Endothelial cell of umbilical vein (primary cell): ENCODE data around the gene GLI3. TPM values are rescaled to one million over a fixed set of nuclear protein-coding genes. Genes with fewer than 3 reads are reported as not detected.

Source experiments
- BruUV-seq: library from RNA; stranded (reverse); fragments of 400-500 nt; replicated peaks from 2 replicates; lab custom pipeline; 2021; lab: Mats Ljungman, UMichigan
- CTCF ChIA-PET: fragments of 300-600, 350-600 bp; sonication (Branson Sonifier 250); formaldehyde crosslinking; loops from one replicate; lab custom pipeline; 2021; ENCODE audit warnings: antibody characterized with exemption, inconsistent platforms; lab: Charles Lee
- POLR2A ChIA-PET: fragments of 300-600, 350-600 bp; sonication (Branson Sonifier 250); formaldehyde crosslinking; loops from one replicate; lab custom pipeline; 2021; ENCODE audit warnings: antibody characterized with exemption, inconsistent platforms; lab: Charles Lee
- DNase-seq: peaks from one replicate; pipeline ENCODE4 v3.0.0-alpha.2; 2011; ENCODE audit warnings: low read depth, low spot score
- FAIRE-seq: peaks from 2 replicates; lab custom pipeline; 2011; peaks lifted over from hg19 to GRCh38; lab: Jason Lieb, UNC
- H2AFZ ChIP-seq: 2 replicates; pipeline ENCODE4 v1.6.0; 2012; ENCODE audit warnings: low read depth, low read length, control low read depth, inconsistent platforms
- H3K27ac ChIP-seq: 2 replicates; pipeline ENCODE4 v1.5.1; 2011; ENCODE audit warnings: low read depth, mild to moderate bottlenecking, control low read depth, low read length, moderate library complexity; ENCODE audit not compliant: insufficient read depth
- H3K27me3 ChIP-seq, 2 experiments: 2 replicates each; pipeline versions ENCODE4 v1.6.0 to v1.6.1; 2011; ENCODE audit warnings: low read length in 2 of 2, mixed read lengths in 1 of 2; ENCODE audit not compliant: control insufficient read depth in 2 of 2, insufficient read depth in 2 of 2
- H3K36me3 ChIP-seq, 2 experiments: 2 replicates in 1 of 2; 3 replicates in 1 of 2; pipeline ENCODE4 v1.5.1; 2011; ENCODE audit warnings: low read length in 2 of 2, mild to moderate bottlenecking in 1 of 2, moderate library complexity in 1 of 2; ENCODE audit not compliant: control insufficient read depth in 2 of 2, insufficient read depth in 2 of 2; ENCODE audit errors: extremely low read depth in 1 of 2
- H3K4me1 ChIP-seq: 3 replicates; pipeline ENCODE4 v1.5.1; 2011; ENCODE audit warnings: mild to moderate bottlenecking, low read length; ENCODE audit not compliant: control insufficient read depth, insufficient read depth; ENCODE audit errors: extremely low read depth
- H3K4me2 ChIP-seq: 2 replicates; pipeline ENCODE4 v1.6.1; 2011; ENCODE audit warnings: low read length, control low read depth, mixed read lengths; ENCODE audit not compliant: insufficient read depth
- H3K4me3 ChIP-seq, 3 experiments: fragments of 200-600 bp in 1 of 3; sonication (generic), shearing (Covaris generic) in 1 of 3; replicated peaks in 1 of 3; 2 replicates each; pipeline ENCODE4 v1.5.1; 2011 to 2016; ENCODE audit warnings: control low read depth in 3 of 3, low read length in 3 of 3, mild to moderate bottlenecking in 2 of 3, inconsistent platforms in 1 of 3, low read depth in 1 of 3, moderate library complexity in 1 of 3; ENCODE audit not compliant: insufficient read depth in 1 of 3
- H3K79me2 ChIP-seq: 2 replicates; pipeline ENCODE4 v1.6.0; 2012; ENCODE audit warnings: low read length, inconsistent platforms; ENCODE audit not compliant: control insufficient read depth, insufficient read depth
- H3K9ac ChIP-seq: replicated peaks from 2 replicates; pipeline ENCODE3; 2011; ENCODE audit warnings: low read length, control low read depth; ENCODE audit not compliant: insufficient read depth; ENCODE audit errors: extremely low read depth
- H3K9me1 ChIP-seq: replicated peaks from 3 replicates; pipeline ENCODE4 v1.6.0; 2011; ENCODE audit warnings: mild to moderate bottlenecking, low read length; ENCODE audit not compliant: control insufficient read depth, insufficient read depth; ENCODE audit errors: extremely low read depth
- H3K9me3 ChIP-seq: replicated peaks from 2 replicates; pipeline ENCODE4 v1.5.1; 2012; ENCODE audit warnings: low read length, inconsistent platforms; ENCODE audit not compliant: control insufficient read depth, insufficient read depth
- H4K20me1 ChIP-seq: replicated peaks from 2 replicates; pipeline ENCODE3; 2011; ENCODE audit warnings: mild to moderate bottlenecking, low read length; ENCODE audit not compliant: control insufficient read depth, insufficient read depth; ENCODE audit errors: extremely low read depth
- EZH2 ChIP-seq: IDR thresholded peaks from 2 replicates; pipeline ENCODE4 v1.6.1; 2012; ENCODE audit warnings: borderline replicate concordance, low read depth, mild to moderate bottlenecking, moderate library complexity, low read length, inconsistent platforms; ENCODE audit not compliant: severe bottlenecking
- FOS ChIP-seq: IDR thresholded peaks from 2 replicates; pipeline ENCODE4 v1.6.1; 2011; ENCODE audit warnings: mild to moderate bottlenecking, low read length, moderate library complexity, borderline replicate concordance; ENCODE audit not compliant: insufficient read depth
- GATA2 ChIP-seq: IDR thresholded peaks from 2 replicates; pipeline ENCODE4 v1.7.0; 2011; ENCODE audit warnings: low read depth, mild to moderate bottlenecking, moderate library complexity, mixed read lengths, low read length; ENCODE audit not compliant: insufficient read length, insufficient read depth
- JUN ChIP-seq: IDR thresholded peaks from 2 replicates; pipeline ENCODE4 v1.6.1; 2011; ENCODE audit warnings: borderline replicate concordance, low read depth; ENCODE audit not compliant: insufficient read length, insufficient read depth
- MYC ChIP-seq: IDR thresholded peaks from one replicate; pipeline ENCODE4 v1.6.1; 2011; ENCODE audit warnings: mild to moderate bottlenecking, low read depth, low read length
- POLR2A ChIP-seq: IDR thresholded peaks from 2 replicates; pipeline ENCODE4 v1.6.1; 2012; ENCODE audit warnings: low read depth, mild to moderate bottlenecking, control low read depth, low read length
- POLR2AphosphoS5 ChIP-seq: IDR thresholded peaks from 2 replicates; pipeline ENCODE4 v1.6.1; 2012; ENCODE audit warnings: low read depth, mild to moderate bottlenecking, control low read depth, low read length, moderate library complexity; ENCODE audit not compliant: insufficient read depth
- dilution Hi-C: fragments of 300-500 bp; cut with MboI; formaldehyde crosslinking; loops from one replicate; pipeline ENCODE4 v1.15.0; 2019; ENCODE audit warnings: low sequenced_read_pairs; ENCODE audit not compliant: extremely low pct_ligation_motif_present
- intact Hi-C: fragments of 100-400 bp; cut with micrococcal nuclease; formaldehyde crosslinking; loops from one replicate; pipeline ENCODE4 v1.10.0; 2022
- polyA plus RNA-seq, 4 experiments: library from polyadenylated mRNA; depleted of rRNA in 3 of 4; stranded (reverse) in 3 of 4; unstranded in 1 of 4; fragments of >200 nt; gene quantifications; 2 replicates each; pipeline versions ENCODE4 v1.2.1 to v1.2.3, GENCODE V29; 2011 to 2012; ENCODE audit warnings: missing spikeins in 1 of 4
- total RNA-seq: library from RNA; stranded (reverse); gene quantifications from 2 replicates; pipeline ENCODE4 v1.2.3, GENCODE V29; 2021
- TF ChIP-seq, protein P1 (sequence below): IDR thresholded peaks from 2 replicates; pipeline ENCODE4 v1.6.1; 2011; ENCODE audit not compliant: insufficient read depth, insufficient read length
- TF ChIP-seq, protein P2 (sequence below), 2 donors: IDR thresholded peaks; 1 replicate in 1 of 2; 2 replicates in 1 of 2; pipeline ENCODE4 v1.5.1; 2011; ENCODE audit warnings: low read length in 2 of 2, mild to moderate bottlenecking in 2 of 2, moderate library complexity in 2 of 2, control low read depth in 1 of 2, inconsistent platforms in 1 of 2, low read depth in 1 of 2; ENCODE audit not compliant: insufficient read depth in 1 of 2; ENCODE audit errors: extremely low read depth in 1 of 2

GLI3 gene
- total and polyA plus RNA-seq, 2 donors (not counting 3 experiments of a cell fraction or from before 2014, with no cell fraction given) = 6.0 to 24.9 TPM

DNA sequence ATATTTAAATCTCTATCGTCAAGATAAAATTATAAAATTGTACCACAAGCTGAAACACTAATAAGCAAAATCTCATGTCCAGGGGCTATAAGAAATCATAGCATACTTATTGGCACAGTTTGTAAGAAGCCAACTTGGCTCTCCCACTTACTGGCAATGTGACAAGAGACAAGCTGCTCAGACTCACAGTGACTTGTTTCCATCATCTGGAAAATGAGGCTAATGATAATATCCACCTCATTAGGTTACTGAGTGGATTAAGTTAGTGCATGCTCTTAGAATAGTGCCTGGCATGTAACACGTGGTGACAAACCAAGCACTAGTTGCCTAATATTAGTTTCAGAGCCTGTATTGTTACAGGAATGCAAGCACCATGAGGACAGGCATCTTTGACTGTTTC is 234.4 kb downstream of the GLI3 start:
- no peak for FAIRE-seq
- POLR2A ChIA-PET = no interaction called here

More for the DNA sequence above, 234.4 kb downstream of the GLI3 start:
- Histone ChIP-seq H3K9ac (no peak overlapping the region), H3K4me3 (no peak overlapping the region), H4K20me1 (no peaks in the 10 kb centered on the region), H3K9me1 (no peaks in the 10 kb centered on the region), H3K27me3 (no peaks in the 10 kb centered on the region), H3K4me1 (peaks cover under 1% of the 10 kb centered on the region), H3K9me3 (no peaks in the 10 kb centered on the region), H3K27ac (no peak overlapping the region), H3K36me3 (no peaks in the 10 kb centered on the region), H3K4me2 (no peak overlapping the region), H3K79me2 (no peaks in the 10 kb centered on the region), H2AFZ (no peak overlapping the region)
- CTCF ChIA-PET = no interaction called here
- intact Hi-C loops = no loop called here
- no peak for TF ChIP-seq POLR2A
- TF ChIP-seq JUN = no peak
- TF ChIP-seq, protein P1, sequence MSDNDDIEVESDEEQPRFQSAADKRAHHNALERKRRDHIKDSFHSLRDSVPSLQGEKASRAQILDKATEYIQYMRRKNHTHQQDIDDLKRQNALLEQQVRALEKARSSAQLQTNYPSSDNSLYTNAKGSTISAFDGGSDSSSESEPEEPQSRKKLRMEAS = no peak
- TF ChIP-seq GATA2 = no peak
- TF ChIP-seq FOS = no peak
- TF ChIP-seq POLR2AphosphoS5 = no peak
- TF ChIP-seq, protein P2, sequence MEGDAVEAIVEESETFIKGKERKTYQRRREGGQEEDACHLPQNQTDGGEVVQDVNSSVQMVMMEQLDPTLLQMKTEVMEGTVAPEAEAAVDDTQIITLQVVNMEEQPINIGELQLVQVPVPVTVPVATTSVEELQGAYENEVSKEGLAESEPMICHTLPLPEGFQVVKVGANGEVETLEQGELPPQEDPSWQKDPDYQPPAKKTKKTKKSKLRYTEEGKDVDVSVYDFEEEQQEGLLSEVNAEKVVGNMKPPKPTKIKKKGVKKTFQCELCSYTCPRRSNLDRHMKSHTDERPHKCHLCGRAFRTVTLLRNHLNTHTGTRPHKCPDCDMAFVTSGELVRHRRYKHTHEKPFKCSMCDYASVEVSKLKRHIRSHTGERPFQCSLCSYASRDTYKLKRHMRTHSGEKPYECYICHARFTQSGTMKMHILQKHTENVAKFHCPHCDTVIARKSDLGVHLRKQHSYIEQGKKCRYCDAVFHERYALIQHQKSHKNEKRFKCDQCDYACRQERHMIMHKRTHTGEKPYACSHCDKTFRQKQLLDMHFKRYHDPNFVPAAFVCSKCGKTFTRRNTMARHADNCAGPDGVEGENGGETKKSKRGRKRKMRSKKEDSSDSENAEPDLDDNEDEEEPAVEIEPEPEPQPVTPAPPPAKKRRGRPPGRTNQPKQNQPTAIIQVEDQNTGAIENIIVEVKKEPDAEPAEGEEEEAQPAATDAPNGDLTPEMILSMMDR (IDR thresholded peaks at IDR 0.05; ENCODE audit: extremely low read depth in 1 of 2, insufficient read depth in 1 of 2, low read depth in 1 of 2, low read length in 2 of 2) = no peak
- no peak for TF ChIP-seq EZH2
- TF ChIP-seq MYC = no peak
- no peak for DNase-seq
- dilution Hi-C loops = no loop called here
- BruUV-seq = no TSS peak
